Measurements from ENCODE around the gene NCSTN.

DNA sequence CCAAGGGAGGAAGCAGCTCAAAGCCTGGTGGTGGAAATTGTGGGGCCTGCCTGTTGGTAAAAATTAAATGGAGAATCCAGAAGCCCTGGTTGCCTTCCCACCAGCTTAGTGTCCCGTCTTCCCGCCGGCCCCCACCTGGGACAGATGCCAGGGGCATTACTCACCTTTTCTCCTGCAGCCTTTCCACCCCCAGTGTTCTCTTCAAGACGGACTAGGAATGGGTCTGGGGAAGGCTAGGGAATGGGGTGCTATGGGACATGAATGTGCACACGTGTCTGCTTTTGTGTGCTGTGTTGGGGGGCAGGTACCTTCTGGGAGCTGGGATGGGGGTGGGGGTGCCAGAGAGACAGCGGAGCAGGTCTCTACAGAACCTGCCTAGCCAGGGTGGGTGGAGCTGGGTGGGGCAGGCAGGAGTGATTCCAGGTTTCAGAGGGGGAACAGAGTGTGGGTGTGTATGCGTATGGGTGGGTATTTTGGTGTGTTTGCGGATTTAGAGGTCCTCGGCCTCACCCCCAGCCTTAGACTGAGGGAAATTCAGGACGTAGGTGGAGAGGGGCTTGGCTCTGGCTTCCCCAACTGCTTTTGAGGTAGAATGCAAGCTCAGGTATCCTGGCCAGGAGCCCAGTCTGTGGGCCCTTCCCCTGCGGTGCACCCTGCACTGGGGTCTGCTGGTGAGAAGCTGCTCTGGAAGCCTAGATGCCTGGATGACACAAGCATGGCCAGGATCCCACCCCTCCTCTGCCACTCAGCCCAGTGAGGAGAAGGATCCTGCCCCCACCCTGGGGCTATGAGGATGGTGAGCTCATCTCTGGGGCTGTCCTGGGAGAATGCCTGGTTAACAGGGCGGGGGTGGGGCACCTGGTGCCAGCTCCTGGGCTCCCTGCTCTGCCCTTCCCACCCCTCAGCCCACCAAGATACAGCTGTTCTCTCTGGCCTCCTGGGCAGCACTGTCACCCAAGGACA is 64.9 kb downstream of the NCSTN start:
- no peak for TF ChIP-seq CTCF (IDR thresholded peaks at IDR 0.05)
- TF ChIP-seq POLR2A (IDR thresholded peaks at IDR 0.05): no peak

Measured in Peyer's patch (tissue), 4 donors.